Astrocyte (in vitro differentiated cells and primary cell): ENCODE results near the gene CCDC57. TPM values are rescaled to one million over a fixed set of nuclear protein-coding genes. Genes with fewer than 3 reads are reported as not detected.

Experiments
- DNase-seq: peaks from one replicate; pipeline ENCODE4 v3.0.0-alpha.2; 2010; ENCODE audit warnings: low read depth
- FAIRE-seq: peaks from 2 replicates; lab custom pipeline; 2011; peaks lifted over from hg19 to GRCh38; lab: Jason Lieb, UNC
- H2AFZ ChIP-seq: 2 replicates; pipeline ENCODE4 v1.6.0; 2012; ENCODE audit warnings: low read depth, low read length, inconsistent platforms
- H3K27ac ChIP-seq: 2 replicates; pipeline ENCODE4 v1.5.1; 2011; ENCODE audit warnings: low read depth, low read length, inconsistent platforms
- H3K27me3 ChIP-seq: 2 replicates; pipeline ENCODE4 v1.6.0; 2011; ENCODE audit warnings: low read length, inconsistent platforms; ENCODE audit not compliant: insufficient read depth
- H3K36me3 ChIP-seq: 2 replicates; pipeline ENCODE4 v1.5.1; 2011; ENCODE audit warnings: low read length, inconsistent platforms; ENCODE audit not compliant: insufficient read depth
- H3K4me1 ChIP-seq: 2 replicates; pipeline ENCODE4 v1.5.1; 2011; ENCODE audit warnings: low read length, inconsistent platforms; ENCODE audit not compliant: insufficient read depth
- H3K4me2 ChIP-seq: 2 replicates; pipeline ENCODE4 v1.6.0; 2012; ENCODE audit warnings: low read length, inconsistent platforms
- H3K4me3 ChIP-seq: 2 replicates; pipeline ENCODE4 v1.5.1; 2011; ENCODE audit warnings: low read depth, mild to moderate bottlenecking, low read length, inconsistent platforms; ENCODE audit not compliant: insufficient read depth
- H3K79me2 ChIP-seq: 2 replicates; pipeline ENCODE4 v1.6.0; 2012; ENCODE audit warnings: mild to moderate bottlenecking, low read length, inconsistent platforms; ENCODE audit not compliant: insufficient read depth
- H3K9ac ChIP-seq: 2 replicates; pipeline ENCODE4 v1.6.0; 2012; ENCODE audit warnings: mild to moderate bottlenecking, low read length, inconsistent platforms
- H3K9me3 ChIP-seq: 2 replicates; pipeline ENCODE4 v1.5.1; 2012; ENCODE audit warnings: low read depth, mild to moderate bottlenecking, low read length, inconsistent platforms; ENCODE audit not compliant: insufficient read depth
- H4K20me1 ChIP-seq: 2 replicates; pipeline ENCODE4 v1.6.0; 2012; ENCODE audit warnings: low read length, inconsistent platforms; ENCODE audit not compliant: insufficient read depth
- H3K27ac Mint-ChIP-seq: one replicate; pipeline ENCODE4 v1.8.0; 2021; ENCODE audit warnings: mild to moderate bottlenecking, mixed read lengths; ENCODE audit not compliant: unreplicated experiment
- H3K27me3 Mint-ChIP-seq: one replicate; pipeline ENCODE4 v1.8.0; 2021; ENCODE audit warnings: low read depth, mixed read lengths; ENCODE audit not compliant: unreplicated experiment
- H3K36me3 Mint-ChIP-seq: one replicate; pipeline ENCODE4 v1.8.0; 2021; ENCODE audit warnings: low read depth, mixed read lengths; ENCODE audit not compliant: unreplicated experiment
- H3K4me1 Mint-ChIP-seq: one replicate; pipeline ENCODE4 v1.8.0; 2021; ENCODE audit warnings: low read depth, mixed read lengths; ENCODE audit not compliant: unreplicated experiment
- H3K4me3 Mint-ChIP-seq: one replicate; pipeline ENCODE4 v1.8.0; 2021; ENCODE audit warnings: mild to moderate bottlenecking, moderate library complexity, mixed read lengths; ENCODE audit not compliant: unreplicated experiment
- H3K9me3 Mint-ChIP-seq: one replicate; pipeline ENCODE4 v1.8.0; 2021; ENCODE audit warnings: mild to moderate bottlenecking, mixed read lengths; ENCODE audit not compliant: unreplicated experiment
- CTCF ChIP-seq: IDR thresholded peaks from 2 replicates; pipeline ENCODE4 v1.5.1; 2011; ENCODE audit warnings: low read depth, mild to moderate bottlenecking, inconsistent platforms, low read length, moderate library complexity; ENCODE audit not compliant: insufficient read depth
- EZH2 ChIP-seq: IDR thresholded peaks from 2 replicates; pipeline ENCODE4 v1.6.1; 2012; ENCODE audit warnings: mild to moderate bottlenecking, low read length, inconsistent platforms; ENCODE audit not compliant: insufficient read depth
- total RNA-seq: library from RNA; stranded (reverse); gene quantifications from 2 replicates; pipeline ENCODE4 v1.2.1, GENCODE V29; 2021

CCDC57 gene
- total RNA-seq, 1 donor from 2014 or later, result 20.4 TPM

- H3K79me2 ChIP-seq, result no peaks in the 10 kb centered on the region
- no peaks in the 10 kb centered on the region for H3K9me3 Mint-ChIP-seq
- no peak overlapping the region for H3K4me3 ChIP-seq
- no peaks in the 10 kb centered on the region for H4K20me1 ChIP-seq
- H3K27me3 Mint-ChIP-seq, result no peaks in the 10 kb centered on the region
- no peaks in the 10 kb centered on the region for H3K36me3 ChIP-seq
- DNase-seq (no peak), FAIRE-seq (no peak)
- H3K9ac ChIP-seq, result no peak overlapping the region
- no peak overlapping the region for H3K4me3 Mint-ChIP-seq
- no peak overlapping the region for H3K4me2 ChIP-seq
- H2AFZ ChIP-seq, result no peak overlapping the region
- peaks cover 7% of the 10 kb centered on the region for H3K36me3 Mint-ChIP-seq
- H3K9me3 ChIP-seq, result no peaks in the 10 kb centered on the region
- peaks cover 6% of the 10 kb centered on the region for H3K4me1 ChIP-seq
- H3K27ac ChIP-seq, result no peak overlapping the region
- no peak for TF ChIP-seq CTCF
- no peak for TF ChIP-seq EZH2
- no peaks in the 10 kb centered on the region for H3K4me1 Mint-ChIP-seq
- H3K27ac Mint-ChIP-seq, result no peak overlapping the region
- H3K27me3 ChIP-seq, result no peaks in the 10 kb centered on the region
Observed at GRCh38 chr17:82108038-82108437, 104.6 kb downstream of the CCDC57 start.

- Mint-ChIP-seq H3K4me1 (no peaks in the 10 kb centered on the region), H3K36me3 (peaks cover 1% of the 10 kb centered on the region), H3K9me3 (no peaks in the 10 kb centered on the region), H3K27ac (no peak overlapping the region), H3K27me3 (no peaks in the 10 kb centered on the region), H3K4me3 (no peak overlapping the region)
- H3K9me3 ChIP-seq, result no peaks in the 10 kb centered on the region
- TF ChIP-seq CTCF (peak; percentile 5), EZH2 (no peak)
- H3K27ac ChIP-seq, result no peak overlapping the region
- DNase-seq (no peak), FAIRE-seq (no peak)
- H4K20me1 ChIP-seq, result no peaks in the 10 kb centered on the region
- H3K79me2 ChIP-seq, result no peaks in the 10 kb centered on the region
- H3K4me1 ChIP-seq, result peaks cover 6% of the 10 kb centered on the region
- no peaks in the 10 kb centered on the region for H3K27me3 ChIP-seq
- H3K4me3 ChIP-seq, result no peak overlapping the region
- H2AFZ ChIP-seq, result no peak overlapping the region
- H3K36me3 ChIP-seq, result no peaks in the 10 kb centered on the region
- H3K4me2 ChIP-seq, result no peak overlapping the region
- H3K9ac ChIP-seq, result no peak overlapping the region
Observed at GRCh38 chr17:82107341-82107860, 105.2 kb downstream of the CCDC57 start.

GRCh38 chr17:82106688-82107305, 105.8 kb downstream of the CCDC57 start:
- no peaks in the 10 kb centered on the region for H3K9me3 Mint-ChIP-seq
- H3K4me3 ChIP-seq, result no peak overlapping the region
- peak overlapping the region; percentile 30 for H3K4me2 ChIP-seq
- peaks cover 6% of the 10 kb centered on the region for H3K4me1 ChIP-seq
- no peaks in the 10 kb centered on the region for H3K79me2 ChIP-seq
- H3K36me3 Mint-ChIP-seq, result no peaks in the 10 kb centered on the region
- peak overlapping the region; percentile 41 for H2AFZ ChIP-seq
- H3K27me3 Mint-ChIP-seq, result no peaks in the 10 kb centered on the region
- no peaks in the 10 kb centered on the region for H3K36me3 ChIP-seq
- no peak overlapping the region for H3K4me3 Mint-ChIP-seq
- H4K20me1 ChIP-seq, result no peaks in the 10 kb centered on the region
- TF ChIP-seq EZH2 (no peak), CTCF (no peak)
- no peak for FAIRE-seq
- DNase-seq, result no peak
- H3K9me3 ChIP-seq, result no peaks in the 10 kb centered on the region
- H3K27ac Mint-ChIP-seq, result peak overlapping the region; percentile 34
- H3K4me1 Mint-ChIP-seq, result no peaks in the 10 kb centered on the region
- H3K27ac ChIP-seq, result no peak overlapping the region
- no peaks in the 10 kb centered on the region for H3K27me3 ChIP-seq
- peak overlapping the region; percentile 23 for H3K9ac ChIP-seq
